ENCODE data around the gene C4A. TPM values are rescaled to one million over a fixed set of nuclear protein-coding genes. Genes with fewer than 3 reads are reported as not detected.
A peak's percentile ranks its signal among the peaks of the same experiment; 100 is the strongest.

Gene C4A
- total and polyA plus RNA-seq, 2 of the 8 experiments (the other 6 are each of a cell fraction or from before 2014, with no cell fraction given) = 0.62 to 2.4 TPM

- Histone ChIP-seq H3K79me1 (ENCODE audit: low read depth, low read length) (peaks cover 4% of the 10 kb centered on the region; the same call in 1 of the 2 replicates), H3K27ac (ENCODE audit: low read depth, low read length) (no peak overlapping the region)
- 88% methylated on average over 14 of the region's 18 CpGs; no CpG with 5 or more reads in 1 of the 2 experiments for WGBS, 2 experiments (ENCODE audit: extremely low coverage in 1 of 2, insufficient coverage in 1 of 2, insufficient read length in 1 of 2, insufficient replicate concordance in 2 of 2, low coverage in 1 of 2, low lambda C conversion rate in 2 of 2, missing lambda C conversion rate in 1 of 2)
Measured at GRCh38 chr6:31970604-31971271, 11.1 kb upstream of the C4A start.

More at GRCh38 chr6:31970604-31971271, 11.1 kb upstream of the C4A start:
- Histone ChIP-seq H3K9ac (replicated peaks in 1 of 4; ENCODE audit: extremely low read depth in 1 of 4, low read depth in 3 of 4, low read length in 3 of 4) (no peak overlapping the region), H2BK120ac (replicated peaks; ENCODE audit: low read depth, low read length) (no peak overlapping the region), H3K4me3 (ENCODE audit: extremely low read depth in 1 of 4, insufficient read depth in 2 of 4, low read depth in 3 of 4, low read length in 4 of 4) (peak overlapping the region in 1 of 4 experiments; percentile 81; a peak in 1 of 8 replicates), H3K4ac (replicated peaks; ENCODE audit: insufficient read length, low read depth, low read length) (no peak overlapping the region), H3K56ac (replicated peaks; ENCODE audit: insufficient read length, low read depth, low read length) (no peak overlapping the region), H3K79me2 (ENCODE audit: control insufficient read depth in 1 of 2, insufficient read depth in 2 of 2, low read length in 2 of 2) (peaks cover 0 to 11% of the 10 kb centered on the region in 2 experiments; a peak in 1 of 4 replicates), H2AK5ac (ENCODE audit: low read depth, low read length) (no peak overlapping the region), H2BK5ac (ENCODE audit: low read depth, low read length) (peak overlapping the region; percentile 88; the same call in 1 of the 2 replicates), H3K4me2 (ENCODE audit: insufficient read depth in 1 of 2, low read depth in 2 of 2, low read length in 2 of 2) (peak overlapping the region; percentile 91 to 100; a peak in 1 of 4 replicates), H3K4me1 (replicated peaks in 1 of 4; ENCODE audit: control insufficient read depth in 3 of 4, insufficient read depth in 4 of 4, low read length in 3 of 4) (peaks cover 0 to 9% (median 5%) of the 10 kb centered on the region in 4 experiments; a peak in 5 of 7 replicates), H3K14ac (ENCODE audit: insufficient read length) (no peak overlapping the region), H2BK15ac (ENCODE audit: low read length) (no peak overlapping the region), H3K27me3 (replicated peaks in 1 of 4; ENCODE audit: control insufficient read depth in 3 of 4, extremely low read depth in 1 of 4, insufficient read depth in 3 of 4, low read length in 3 of 4) (no peaks in the 10 kb centered on the region; a peak in 1 of 7 replicates), H3K23ac (ENCODE audit: insufficient read length) (no peak overlapping the region), H3K23me2 (ENCODE audit: low read depth, low read length) (peaks cover 13% of the 10 kb centered on the region), H3K36me3 (ENCODE audit: control insufficient read depth in 2 of 4, insufficient read depth in 4 of 4, low read length in 3 of 4) (peaks cover 10 to 39% (median 26%) of the 10 kb centered on the region in 4 experiments; a peak in 7 of 8 replicates), H2BK20ac (ENCODE audit: low read length) (no peak overlapping the region), H2AFZ (ENCODE audit: low read length) (no peak overlapping the region), H4K8ac (ENCODE audit: extremely low read depth, insufficient read depth, low read length) (no peak overlapping the region), H2BK12ac (ENCODE audit: low read depth, low read length) (no peak overlapping the region), H4K5ac (ENCODE audit: insufficient read length, low read depth, low read length) (no peak overlapping the region), H4K20me1 (replicated peaks in 1 of 2; ENCODE audit: control insufficient read depth in 1 of 2, insufficient read depth in 2 of 2, low read length in 2 of 2) (peaks cover 0 to 3% of the 10 kb centered on the region in 2 experiments), H4K91ac (replicated peaks; ENCODE audit: insufficient read length, low read length) (no peak overlapping the region), H3K18ac (ENCODE audit: extremely low read depth, low read length) (no peak overlapping the region), H3K9me3 (ENCODE audit: insufficient read depth in 2 of 2, low read depth in 1 of 2, low read length in 1 of 2) (no peaks in the 10 kb centered on the region)
- FAIRE-seq (no peak), DNase-seq (ENCODE audit: low read depth in 1 of 2, low spot score in 2 of 2) (no peak)
- ChIA-PET CTCF (ENCODE audit: partially characterized antibody) (interaction anchor here (0.9 to 10.2 kb wide), 5 partner anchors 9 to 419 kb away, joined by 3 to 84 read pairs (median 4); no protein-coding TSS in a partner anchor), POLR2A (ENCODE audit: partially characterized antibody) (interaction anchor here (0.7 to 15.3 kb wide), 13 partner anchors 15 to 297 kb away, joined by 3 to 279 read pairs (median 7); partner anchors contain the start of genes CFB, EHMT2, FKBPL and NELFE)
- TF ChIP-seq GABPA (IDR thresholded peaks at IDR 0.05; ENCODE audit: borderline replicate concordance, insufficient read depth, low read length) (no peak), POU5F1 (IDR thresholded peaks at IDR 0.05; ENCODE audit: low read depth, low read length) (no peak), CTBP2 (IDR thresholded peaks at IDR 0.05; ENCODE audit: borderline replicate concordance, insufficient read depth, insufficient read length, low read length) (no peak), SP1 (IDR thresholded peaks at IDR 0.05; ENCODE audit: low read depth, low read length) (no peak), CTCF (IDR thresholded peaks at IDR 0.05; ENCODE audit: control extremely low read depth in 1 of 3, insufficient read depth in 1 of 3, low read depth in 1 of 3, low read length in 3 of 3) (no peak)

Measured in H1 (cell line).